MM.1S (cell line): ENCODE results near the gene FOXJ1.

Experiments used
- DNase-seq: peaks from one replicate; pipeline ENCODE4 v3.0.0-alpha.2; 2015
- H2AFZ ChIP-seq: fragments of 300-600 bp; sonication (generic); 2 replicates; pipeline ENCODE4 v1.6.0; 2016; ENCODE audit warnings: antibody characterized with exemption, low read length
- H3F3A ChIP-seq: fragments of 300-600 bp; sonication (generic); 2 replicates; pipeline ENCODE4 v1.6.1; 2016; ENCODE audit warnings: mild to moderate bottlenecking, antibody characterized with exemption, low read length, moderate library complexity, mixed read lengths; ENCODE audit not compliant: insufficient read depth
- H3K27ac ChIP-seq: fragments of 300-600 bp; sonication (generic); 2 replicates; pipeline ENCODE4 v1.5.1; 2016; ENCODE audit warnings: mild to moderate bottlenecking, low read length
- H3K27me3 ChIP-seq: fragments of 300-600 bp; sonication (generic); replicated peaks from 2 replicates; pipeline ENCODE4 v1.6.0; 2016; ENCODE audit warnings: low read length; ENCODE audit not compliant: insufficient read depth
- H3K36me3 ChIP-seq: fragments of 300-600 bp; sonication (generic); replicated peaks from 2 replicates; pipeline ENCODE4 v1.6.1; 2016; ENCODE audit warnings: mild to moderate bottlenecking, low read length, mixed read lengths; ENCODE audit not compliant: insufficient read depth
- H3K4me1 ChIP-seq: fragments of 300-600 bp; sonication (generic); 2 replicates; pipeline ENCODE4 v1.6.1; 2016; ENCODE audit warnings: low read length, mixed read lengths
- H3K4me2 ChIP-seq: fragments of 300-600 bp; sonication (generic); 2 replicates; pipeline ENCODE4 v1.6.0; 2016; ENCODE audit warnings: low read depth, low read length
- H3K4me3 ChIP-seq: fragments of 300-600 bp; sonication (generic); 2 replicates; pipeline ENCODE4 v1.5.1; 2016; ENCODE audit warnings: low read length, mixed read lengths
- H3K79me2 ChIP-seq: fragments of 300-600 bp; sonication (generic); 2 replicates; pipeline ENCODE4 v1.6.1; 2016; ENCODE audit warnings: mixed run types, low read length, mixed read lengths
- H3K9ac ChIP-seq: fragments of 300-600 bp; sonication (generic); 2 replicates; pipeline ENCODE4 v1.6.1; 2016; ENCODE audit warnings: low read length, mixed read lengths
- H3K9me2 ChIP-seq: fragments of 300-600 bp; sonication (generic); replicated peaks from 2 replicates; pipeline ENCODE4 v1.6.1; 2016; ENCODE audit warnings: mild to moderate bottlenecking, low read length, mixed read lengths; ENCODE audit not compliant: insufficient read depth
- H3K9me3 ChIP-seq: fragments of 300-600 bp; sonication (generic); replicated peaks from 2 replicates; pipeline ENCODE4 v1.6.1; 2016; ENCODE audit warnings: mild to moderate bottlenecking, low read length, mixed read lengths; ENCODE audit not compliant: insufficient read depth
- H4K20me1 ChIP-seq: fragments of 300-600 bp; sonication (generic); 2 replicates; pipeline ENCODE4 v1.6.1; 2016; ENCODE audit warnings: mild to moderate bottlenecking, low read length, moderate library complexity, mixed read lengths; ENCODE audit not compliant: insufficient read depth
- CTCF ChIP-seq: fragments of 300-600 bp; sonication (generic); IDR thresholded peaks from 2 replicates; pipeline ENCODE4 v1.5.1; 2016; ENCODE audit warnings: antibody characterized with exemption, low read length, mixed read lengths
- EZH2 ChIP-seq: fragments of 300-600 bp; sonication (generic); optimal IDR thresholded peaks from 2 replicates; pipeline ENCODE3; 2017; ENCODE audit warnings: low read depth, mild to moderate bottlenecking, antibody characterized with exemption, low read length, mixed read lengths
- EZH2phosphoT487 ChIP-seq: fragments of 300-600 bp; sonication (generic); IDR thresholded peaks from 2 replicates; pipeline ENCODE4 v1.6.1; 2018; ENCODE audit warnings: antibody characterized with exemption, low read length

Gene FOXJ1

GRCh38 chr17:76136276-76137000, 4.6 kb downstream of the FOXJ1 start:
- Histone ChIP-seq H3K4me2 (no peak overlapping the region), H3K79me2 (no peaks in the 10 kb centered on the region), H3K4me1 (0 out of 2 replicates have a peak, but pooled peaks cover 1% of the 10 kb centered on the region), H3K27ac (no peak overlapping the region), H3K9ac (no peak overlapping the region), H4K20me1 (no peaks in the 10 kb centered on the region), H3F3A (no peaks in the 10 kb centered on the region), H3K36me3 (no peaks in the 10 kb centered on the region), H3K4me3 (no peak overlapping the region), H3K27me3 (peaks cover 27% of the 10 kb centered on the region), H3K9me2 (no peaks in the 10 kb centered on the region), H3K9me3 (no peaks in the 10 kb centered on the region), H2AFZ (no peak overlapping the region)
- no peak for DNase-seq
- TF ChIP-seq CTCF (no peak), EZH2phosphoT487 (no peak), EZH2 (no peak)

GRCh38 chr17:76135810-76136188, 5.2 kb downstream of the FOXJ1 start:
- Histone ChIP-seq H3K27me3 (peaks cover 25% of the 10 kb centered on the region), H3F3A (no peaks in the 10 kb centered on the region), H3K4me3 (no peak overlapping the region), H3K4me2 (no peak overlapping the region), H3K27ac (no peak overlapping the region), H3K79me2 (no peaks in the 10 kb centered on the region), H2AFZ (no peak overlapping the region), H3K36me3 (no peaks in the 10 kb centered on the region), H3K9me2 (no peaks in the 10 kb centered on the region), H3K9me3 (no peaks in the 10 kb centered on the region), H3K4me1 (no peaks in the 10 kb centered on the region), H3K9ac (no peak overlapping the region), H4K20me1 (no peaks in the 10 kb centered on the region)
- DNase-seq: no peak
- TF ChIP-seq EZH2phosphoT487: no peak
- TF ChIP-seq EZH2: no peak
- no peak for TF ChIP-seq CTCF

GRCh38 chr17:76134911-76135809, 5.9 kb downstream of the FOXJ1 start:
- Histone ChIP-seq H3K27ac (no peak overlapping the region), H3K9me3 (no peaks in the 10 kb centered on the region), H3K9me2 (no peaks in the 10 kb centered on the region), H3K27me3 (peaks cover 19% of the 10 kb centered on the region), H3K4me3 (no peak overlapping the region), H3K36me3 (no peaks in the 10 kb centered on the region), H4K20me1 (no peaks in the 10 kb centered on the region), H2AFZ (no peak overlapping the region), H3K4me2 (no peak overlapping the region), H3K4me1 (no peaks in the 10 kb centered on the region), H3K9ac (no peak overlapping the region), H3K79me2 (no peaks in the 10 kb centered on the region), H3F3A (no peaks in the 10 kb centered on the region)
- no peak for DNase-seq
- TF ChIP-seq CTCF: no peak
- no peak for TF ChIP-seq EZH2
- no peak for TF ChIP-seq EZH2phosphoT487
